Gastrocnemius medialis (tissue), 4 donors: ENCODE data around the gene SLC1A4. TPM values are rescaled to one million over a fixed set of nuclear protein-coding genes. Genes with fewer than 3 reads are reported as not detected.

Experiments
- ATAC-seq, 2 donors: fragments of 150-250 bp; one replicate each; pipeline ENCODE4 v1.9.1; 2016
- DNase-seq, 2 donors: peaks; one replicate each; pipeline ENCODE4 v3.0.0-alpha.2; 2019
- H3K27ac ChIP-seq, 4 donors: fragments of 200-600 bp; sonication (generic); 1 replicate in 1 of 4; 2 replicates in 3 of 4; pipeline ENCODE4 v1.5.1; 2016 to 2018; ENCODE audit warnings: mild to moderate bottlenecking in 2 of 4, moderate library complexity in 1 of 4
- H3K27me3 ChIP-seq, 3 donors: fragments of 200-600 bp; sonication (generic) in 2 of 3; 1 replicate in 1 of 3; 2 replicates in 2 of 3; pipeline versions ENCODE4 v1.5.1 to v1.6.0; 2016 to 2019; ENCODE audit warnings: mild to moderate bottlenecking in 1 of 3, moderate library complexity in 1 of 3
- H3K36me3 ChIP-seq, 2 donors: fragments of 200-600 bp; sonication (generic) in 1 of 2; one replicate each; pipeline ENCODE4 v1.5.1; 2017 to 2018
- H3K4me1 ChIP-seq, 2 donors: fragments of 200-600 bp; sonication (generic) in 1 of 2; one replicate each; pipeline ENCODE4 v1.5.1; 2016 to 2017; ENCODE audit warnings: mild to moderate bottlenecking in 2 of 2
- H3K4me3 ChIP-seq, 4 donors: fragments of 200-600 bp; sonication (generic) in 3 of 4; 1 replicate in 1 of 4; 2 replicates in 3 of 4; pipeline ENCODE4 v1.5.1; 2016 to 2019; ENCODE audit warnings: mild to moderate bottlenecking in 2 of 4
- H3K9me3 ChIP-seq, 3 donors: fragments of 200-600 bp; sonication (generic) in 2 of 3; 1 replicate in 1 of 3; 2 replicates in 2 of 3; pipeline ENCODE4 v1.5.1; 2016 to 2019
- CTCF ChIP-seq, 5 experiments: fragments of 450-650 bp in 3 of 5; fragments of 200-600 bp in 2 of 5; sonication (generic) in 2 of 5; IDR thresholded peaks in 4 of 5; conservative IDR thresholded peaks in 1 of 5; 1 replicate in 4 of 5; 2 replicates in 1 of 5; pipeline ENCODE4 v1.5.1; 2016 to 2019; ENCODE audit warnings: antibody characterized with exemption in 5 of 5, mild to moderate bottlenecking in 3 of 5, moderate library complexity in 3 of 5
- POLR2A ChIP-seq, 2 donors: fragments of 450-650 bp; IDR thresholded peaks; one replicate each; pipeline ENCODE4 v1.6.1; 2017; ENCODE audit warnings: antibody characterized with exemption in 2 of 2, mild to moderate bottlenecking in 2 of 2, moderate library complexity in 2 of 2
- in situ Hi-C, 4 donors: fragments of 200-750 bp; cut with MboI; loops; one replicate each; pipeline versions ENCODE4 v1.15.0 to v1.8.0; 2017; ENCODE audit warnings: low sequenced_read_pairs in 4 of 4
- intact Hi-C: fragments of 100-400 bp; cut with DNase I; formaldehyde crosslinking; loops from one replicate; pipeline ENCODE4 v1.15.1; 2023; ENCODE audit warnings: low total_unique reads
- total RNA-seq, 4 donors: library from RNA; depleted of rRNA; stranded (reverse); fragments of >200 nt; gene quantifications; one replicate each; pipeline versions ENCODE4 v1.1.0 to v1.2.3, GENCODE V29; 2016

The SLC1A4 gene
- total RNA-seq, 4 donors from 2014 or later = 5.4 to 54.1 (median 14.1) TPM

- ATAC-seq (no peak), DNase-seq (no peak)
- intact Hi-C loops = no loop called here
- H3K9me3 ChIP-seq = no peaks in the 10 kb centered on the region
- TF ChIP-seq POLR2A (IDR thresholded peaks at IDR 0.05) = no peak
- no peak for TF ChIP-seq CTCF (IDR thresholded peaks at IDR 0.05 in 4 of 5, conservative IDR thresholded peaks at IDR 0.05 in 1 of 5)
- H3K4me1 ChIP-seq = peaks cover 3 to 8% of the 10 kb centered on the region in 2 donors
- H3K36me3 ChIP-seq = no peaks in the 10 kb centered on the region
- no peaks in the 10 kb centered on the region for H3K27me3 ChIP-seq
- in situ Hi-C loops = loop anchor here in 3 of 4 donors (5.0 to 25.0 kb wide), 4 partner anchors 120 to 525 kb away; no protein-coding TSS in a partner anchor
- no peak overlapping the region for H3K4me3 ChIP-seq
- no peak overlapping the region for H3K27ac ChIP-seq
Measured at GRCh38 chr2:65037178-65037577, 48.0 kb downstream of the SLC1A4 start.

GRCh38 chr2:65039640-65040039, 50.4 kb downstream of the SLC1A4 start:
- Histone ChIP-seq H3K27ac (no peak overlapping the region), H3K27me3 (no peaks in the 10 kb centered on the region), H3K4me1 (peaks cover 0 to 5% of the 10 kb centered on the region in 2 donors), H3K36me3 (no peaks in the 10 kb centered on the region), H3K4me3 (no peak overlapping the region), H3K9me3 (no peaks in the 10 kb centered on the region)
- DNase-seq (no peak), ATAC-seq (no peak)
- in situ Hi-C loops = loop anchor here (5.0 to 25.0 kb wide), 5 partner anchors 45 to 523 kb away; no protein-coding TSS in a partner anchor
- intact Hi-C loops = loop anchor here (1.0 to 5.0 kb wide), 2 partner anchors 52 to 122 kb away; partner anchors contain the start of gene SLC1A4
- TF ChIP-seq CTCF (IDR thresholded peaks at IDR 0.05 in 4 of 5, conservative IDR thresholded peaks at IDR 0.05 in 1 of 5) = no peak
- TF ChIP-seq POLR2A (IDR thresholded peaks at IDR 0.05) = no peak

GRCh38 chr2:65040400-65041261, 51.4 kb downstream of the SLC1A4 start:
- Histone ChIP-seq H3K27ac (no peak overlapping the region), H3K36me3 (no peaks in the 10 kb centered on the region), H3K27me3 (no peaks in the 10 kb centered on the region), H3K9me3 (no peaks in the 10 kb centered on the region), H3K4me1 (peaks cover 0 to 5% of the 10 kb centered on the region in 2 donors), H3K4me3 (peak overlapping the region in 1 of 4 donors; percentile 37)
- intact Hi-C loops = loop anchor here (1.0 to 5.0 kb wide), 2 partner anchors 53 to 123 kb away; partner anchors contain the start of gene SLC1A4
- in situ Hi-C loops = loop anchor here (5.0 to 25.0 kb wide), 5 partner anchors 46 to 522 kb away; no protein-coding TSS in a partner anchor
- ATAC-seq (peak; percentile 97), DNase-seq (peak; percentile 78 to 86)
- TF ChIP-seq CTCF (IDR thresholded peaks at IDR 0.05 in 4 of 5, conservative IDR thresholded peaks at IDR 0.05 in 1 of 5) = peak; percentile 94 to 98 (median 95)
- no peak for TF ChIP-seq POLR2A (IDR thresholded peaks at IDR 0.05)

GRCh38 chr2:65043001-65043400, 53.8 kb downstream of the SLC1A4 start:
- ATAC-seq = no peak

More at GRCh38 chr2:65043001-65043400, 53.8 kb downstream of the SLC1A4 start:
- intact Hi-C loops = loop anchor here (5.0 kb wide), 1 partner anchor 56 kb away; the partner anchor contains the start of gene SLC1A4
- Histone ChIP-seq H3K27me3 (no peaks in the 10 kb centered on the region), H3K36me3 (no peaks in the 10 kb centered on the region), H3K27ac (peak overlapping the region in 3 of 4 donors; percentile 32 to 50 (median 35)), H3K4me3 (no peak overlapping the region), H3K9me3 (no peaks in the 10 kb centered on the region), H3K4me1 (peaks cover 0 to 10% of the 10 kb centered on the region in 2 donors)
- DNase-seq = no peak
- TF ChIP-seq CTCF (IDR thresholded peaks at IDR 0.05 in 4 of 5, conservative IDR thresholded peaks at IDR 0.05 in 1 of 5) (no peak), POLR2A (IDR thresholded peaks at IDR 0.05) (no peak)
- in situ Hi-C loops = loop anchor here (5.0 to 25.0 kb wide), 5 partner anchors 48 to 519 kb away; no protein-coding TSS in a partner anchor
